Neural crest cell (in vitro differentiated cells): Measurements from ENCODE around the gene CKMT2. TPM values are rescaled to one million over a fixed set of nuclear protein-coding genes. Genes with fewer than 3 reads are reported as not detected.

Experiments used
- DNase-seq: peaks from one replicate; pipeline ENCODE4 v3.0.0; 2021; ENCODE audit warnings: low read depth, mixed read lengths, low spot score
- H3K27ac Mint-ChIP-seq: one replicate; pipeline ENCODE4 v1.8.0; 2021; ENCODE audit warnings: mild to moderate bottlenecking, mixed read lengths; ENCODE audit not compliant: unreplicated experiment
- H3K27me3 Mint-ChIP-seq: 2 replicates; pipeline ENCODE4 v1.8.0; 2021; ENCODE audit warnings: low read depth, mild to moderate bottlenecking, mixed read lengths
- H3K36me3 Mint-ChIP-seq: 2 replicates; pipeline ENCODE4 v1.8.0; 2021; ENCODE audit warnings: low read depth, mild to moderate bottlenecking, mixed read lengths
- H3K4me1 Mint-ChIP-seq: 2 replicates; pipeline ENCODE4 v1.8.0; 2021; ENCODE audit warnings: mixed read lengths
- H3K4me3 Mint-ChIP-seq: one replicate; pipeline ENCODE4 v1.8.0; 2021; ENCODE audit warnings: mild to moderate bottlenecking, mixed read lengths
- H3K9me3 Mint-ChIP-seq: 2 replicates; pipeline ENCODE4 v1.8.0; 2021; ENCODE audit warnings: mixed read lengths
- total RNA-seq: library from RNA; stranded (reverse); gene quantifications from 2 replicates; pipeline ENCODE4 v1.2.1, GENCODE V29; 2021
- TF ChIP-seq, protein P1 (sequence below): fragments of 200-600 bp; sonication (generic); conservative IDR thresholded peaks from 2 replicates; pipeline ENCODE4 v1.5.0; 2021; ENCODE audit warnings: antibody characterized with exemption, mild to moderate bottlenecking

The CKMT2 gene
- total RNA-seq, 1 donor from 2014 or later: not detected

DNA sequence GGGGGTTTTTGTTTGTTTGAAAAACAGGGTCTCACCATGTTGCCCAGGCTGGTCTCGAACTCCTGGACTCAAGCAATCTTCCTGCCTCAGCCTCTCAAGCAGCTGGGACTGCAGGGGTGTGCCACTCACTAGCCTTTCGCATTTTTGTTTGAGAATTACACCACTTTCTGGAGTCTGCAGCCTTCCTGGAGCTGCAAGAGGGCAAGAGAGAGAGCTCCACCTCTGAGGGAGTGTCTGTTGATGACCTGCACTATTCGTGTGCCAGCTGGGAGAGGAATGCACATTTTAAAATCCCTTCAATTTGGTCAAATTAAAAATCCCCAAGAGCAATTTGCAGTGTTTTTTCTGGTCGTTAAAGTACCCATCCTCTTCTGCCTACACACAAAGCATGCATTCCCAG lies 5.0 kb upstream of the CKMT2 start:
- H3K27ac Mint-ChIP-seq: no peak overlapping the region
- H3K27me3 Mint-ChIP-seq: no peaks in the 10 kb centered on the region
- no peaks in the 10 kb centered on the region for H3K36me3 Mint-ChIP-seq
- DNase-seq: no peak
- TF ChIP-seq, protein P1, sequence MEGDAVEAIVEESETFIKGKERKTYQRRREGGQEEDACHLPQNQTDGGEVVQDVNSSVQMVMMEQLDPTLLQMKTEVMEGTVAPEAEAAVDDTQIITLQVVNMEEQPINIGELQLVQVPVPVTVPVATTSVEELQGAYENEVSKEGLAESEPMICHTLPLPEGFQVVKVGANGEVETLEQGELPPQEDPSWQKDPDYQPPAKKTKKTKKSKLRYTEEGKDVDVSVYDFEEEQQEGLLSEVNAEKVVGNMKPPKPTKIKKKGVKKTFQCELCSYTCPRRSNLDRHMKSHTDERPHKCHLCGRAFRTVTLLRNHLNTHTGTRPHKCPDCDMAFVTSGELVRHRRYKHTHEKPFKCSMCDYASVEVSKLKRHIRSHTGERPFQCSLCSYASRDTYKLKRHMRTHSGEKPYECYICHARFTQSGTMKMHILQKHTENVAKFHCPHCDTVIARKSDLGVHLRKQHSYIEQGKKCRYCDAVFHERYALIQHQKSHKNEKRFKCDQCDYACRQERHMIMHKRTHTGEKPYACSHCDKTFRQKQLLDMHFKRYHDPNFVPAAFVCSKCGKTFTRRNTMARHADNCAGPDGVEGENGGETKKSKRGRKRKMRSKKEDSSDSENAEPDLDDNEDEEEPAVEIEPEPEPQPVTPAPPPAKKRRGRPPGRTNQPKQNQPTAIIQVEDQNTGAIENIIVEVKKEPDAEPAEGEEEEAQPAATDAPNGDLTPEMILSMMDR: no peak
- no peaks in the 10 kb centered on the region for H3K9me3 Mint-ChIP-seq
- H3K4me1 Mint-ChIP-seq: peaks cover 4% of the 10 kb centered on the region
- H3K4me3 Mint-ChIP-seq: no peak overlapping the region

DNA sequence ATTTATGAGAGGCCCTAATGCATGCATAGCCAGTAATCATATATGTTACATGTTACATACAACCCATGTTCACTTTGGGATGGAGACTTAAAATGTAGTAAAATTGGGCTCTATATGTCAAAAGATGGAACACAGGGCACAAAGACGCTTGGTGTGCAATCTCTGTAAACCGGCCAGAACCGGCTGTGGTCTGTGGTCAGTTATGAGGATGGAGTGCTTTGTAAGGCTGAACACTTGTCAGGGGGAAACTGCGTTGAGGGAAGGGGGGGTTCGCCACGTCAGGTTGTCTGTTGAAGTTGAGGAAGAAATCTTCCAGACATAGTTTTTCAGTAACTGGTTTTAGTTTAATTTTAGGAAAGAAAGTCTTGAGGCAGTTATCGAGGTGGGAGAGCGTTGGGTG lies 2.7 kb upstream of the CKMT2 start:
- DNase-seq: no peak
- H3K4me1 Mint-ChIP-seq: peaks cover 17% of the 10 kb centered on the region
- no peak overlapping the region for H3K27ac Mint-ChIP-seq
- H3K36me3 Mint-ChIP-seq: no peaks in the 10 kb centered on the region
- TF ChIP-seq, protein P1: no peak
- no peaks in the 10 kb centered on the region for H3K27me3 Mint-ChIP-seq
- H3K4me3 Mint-ChIP-seq: no peak overlapping the region
- H3K9me3 Mint-ChIP-seq: no peaks in the 10 kb centered on the region

DNA sequence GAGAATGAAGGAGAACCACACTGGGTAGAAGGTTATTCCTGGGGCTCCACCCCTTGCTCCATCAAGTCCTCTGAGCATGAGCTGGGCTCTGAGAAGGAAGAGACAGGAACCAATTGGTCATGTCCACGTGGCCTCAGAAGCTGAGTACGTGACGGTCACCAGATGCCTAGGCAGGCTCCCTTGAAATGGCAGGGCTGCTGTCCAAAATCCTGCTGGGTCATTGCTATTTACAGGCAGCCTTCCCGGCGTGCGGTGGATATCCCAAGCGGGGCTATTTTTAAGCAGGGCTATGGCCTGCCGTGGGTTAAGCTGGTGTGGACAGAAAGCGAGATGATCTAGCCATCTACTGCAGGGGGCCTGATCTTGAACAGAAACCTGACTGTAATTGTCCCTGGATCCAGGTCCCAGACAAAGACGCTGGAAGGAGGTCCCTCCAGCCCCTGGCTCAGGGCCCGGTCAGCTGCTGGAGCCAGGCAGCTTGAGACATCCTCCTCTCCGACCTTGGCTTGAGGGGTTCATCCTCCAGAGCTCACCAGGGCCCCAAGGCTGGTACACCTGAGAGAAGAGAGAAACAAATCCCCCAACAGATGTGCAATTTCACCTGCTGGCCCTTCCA lies 550 bp upstream of the CKMT2 start:
- no peaks in the 10 kb centered on the region for H3K9me3 Mint-ChIP-seq
- DNase-seq: no peak
- peaks cover 17% of the 10 kb centered on the region for H3K4me1 Mint-ChIP-seq
- H3K27ac Mint-ChIP-seq: no peak overlapping the region
- TF ChIP-seq, protein P1: no peak
- no peaks in the 10 kb centered on the region for H3K27me3 Mint-ChIP-seq
- no peaks in the 10 kb centered on the region for H3K36me3 Mint-ChIP-seq
- no peak overlapping the region for H3K4me3 Mint-ChIP-seq

DNA sequence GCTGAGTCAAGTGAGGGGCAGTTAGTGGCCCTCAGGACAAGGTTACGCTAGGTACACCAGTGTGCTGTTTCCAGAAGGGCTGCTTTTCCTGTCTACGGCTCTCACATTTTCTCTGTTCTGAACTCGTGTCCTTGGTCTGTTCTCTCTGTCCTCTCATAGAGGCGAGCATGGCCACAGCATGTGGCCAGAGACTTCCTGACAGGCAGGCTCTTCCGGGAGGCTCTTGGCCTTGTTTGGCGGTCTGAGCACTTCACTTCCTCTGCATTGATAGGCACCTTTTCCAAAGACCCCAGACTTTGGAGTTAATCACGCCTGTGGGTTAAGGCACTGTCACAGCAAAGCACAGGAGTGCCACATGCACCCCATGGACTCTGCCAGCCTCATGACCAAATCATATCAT lies 1.2 kb downstream of the CKMT2 start:
- TF ChIP-seq, protein P1: no peak
- Mint-ChIP-seq H3K4me3 (peak overlapping the region; percentile 39), H3K27me3 (no peaks in the 10 kb centered on the region), H3K9me3 (no peaks in the 10 kb centered on the region), H3K4me1 (peaks cover 17% of the 10 kb centered on the region), H3K36me3 (peaks cover 4% of the 10 kb centered on the region), H3K27ac (peak overlapping the region; percentile 94)
- DNase-seq: no peak

DNA sequence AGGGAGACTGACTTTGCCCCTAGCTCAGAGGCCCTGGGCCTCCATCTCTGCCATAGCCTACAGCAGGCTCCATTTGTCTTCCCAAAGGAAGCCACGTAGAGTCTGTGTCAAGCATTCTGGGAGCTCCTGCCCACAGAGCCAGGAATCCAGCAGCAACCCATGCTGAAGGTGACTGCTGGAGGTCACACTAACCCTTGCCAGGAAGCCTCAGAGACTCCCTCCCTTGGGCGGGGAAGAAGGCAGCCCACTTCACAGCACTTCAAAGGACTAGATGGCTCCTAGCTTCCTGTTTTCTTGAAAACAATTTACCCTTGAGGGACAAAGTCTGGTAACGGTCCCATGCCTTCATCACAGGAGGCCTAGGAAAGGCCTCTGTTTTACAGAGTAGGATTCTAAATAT lies 1.7 kb downstream of the CKMT2 start:
- Mint-ChIP-seq H3K4me1 (peaks cover 17% of the 10 kb centered on the region), H3K4me3 (no peak overlapping the region), H3K9me3 (no peaks in the 10 kb centered on the region), H3K27ac (no peak overlapping the region), H3K27me3 (no peaks in the 10 kb centered on the region), H3K36me3 (peaks cover 4% of the 10 kb centered on the region)
- TF ChIP-seq, protein P1: no peak
- no peak for DNase-seq
